GM23338 (cell line): ENCODE data around the gene APP. TPM values are rescaled to one million over a fixed set of nuclear protein-coding genes. Genes with fewer than 3 reads are reported as not detected.

ENCODE experiments used
- ATAC-seq: fragments of 200-7000 bp; cut with Tn5 transposase; 3 replicates; pipeline ENCODE4 v1.9.1; 2020
- DNase-seq: peaks from one replicate; pipeline ENCODE4 v3.0.0-alpha.2; 2015; ENCODE audit warnings: low spot score
- H2AFZ ChIP-seq: fragments of 200-600 bp; sonication (generic); 2 replicates; pipeline ENCODE4 v1.8.0; 2016; ENCODE audit warnings: antibody characterized with exemption, mild to moderate bottlenecking, moderate library complexity
- H3F3A ChIP-seq: fragments of 200-600 bp; sonication (generic); replicated peaks from 2 replicates; pipeline ENCODE4 v1.8.0; 2017; ENCODE audit warnings: antibody characterized with exemption, mixed run types, low read depth
- H3K27ac ChIP-seq: fragments of 200-600 bp; sonication (generic); 2 replicates; pipeline ENCODE4 v1.6.1; 2016; ENCODE audit warnings: low read depth
- H3K27me3 ChIP-seq: fragments of 200-600 bp; sonication (generic); 2 replicates; pipeline ENCODE4 v1.8.0; 2016; ENCODE audit warnings: mild to moderate bottlenecking, mixed run types, moderate library complexity; ENCODE audit not compliant: insufficient read depth
- H3K36me3 ChIP-seq: fragments of 200-600 bp; sonication (generic); 2 replicates; pipeline ENCODE4 v1.8.0; 2016; ENCODE audit warnings: mild to moderate bottlenecking; ENCODE audit not compliant: insufficient read depth
- H3K4me1 ChIP-seq: fragments of 200-600 bp; sonication (generic); 2 replicates; pipeline ENCODE4 v1.8.0; 2016; ENCODE audit warnings: mild to moderate bottlenecking, moderate library complexity; ENCODE audit not compliant: insufficient read depth
- H3K4me2 ChIP-seq: fragments of 200-600 bp; sonication (generic); 2 replicates; pipeline ENCODE4 v1.7.1; 2017; ENCODE audit warnings: mixed run types
- H3K4me3 ChIP-seq: fragments of 200-600 bp; sonication (generic); 2 replicates; pipeline ENCODE4 v1.6.1; 2016; ENCODE audit warnings: mixed run types
- H3K79me2 ChIP-seq: fragments of 200-600 bp; sonication (generic); replicated peaks from 2 replicates; pipeline ENCODE4 v1.8.0; 2017; ENCODE audit warnings: mild to moderate bottlenecking; ENCODE audit not compliant: insufficient read depth
- H3K9me2 ChIP-seq: fragments of 200-600 bp; sonication (generic); 2 replicates; pipeline ENCODE4 v1.8.0; 2017; ENCODE audit not compliant: insufficient read depth
- H4K20me1 ChIP-seq: fragments of 200-600 bp; sonication (generic); replicated peaks from 2 replicates; pipeline ENCODE4 v1.8.0; 2017; ENCODE audit warnings: mild to moderate bottlenecking; ENCODE audit not compliant: insufficient read depth
- H3K27ac Mint-ChIP-seq: 2 replicates; pipeline ENCODE4 v1.8.0; 2020; ENCODE audit warnings: inconsistent platforms, mild to moderate bottlenecking, moderate library complexity, mixed read lengths
- H3K27me3 Mint-ChIP-seq: 3 replicates; pipeline ENCODE4 v1.8.0; 2022; ENCODE audit warnings: low read depth, mild to moderate bottlenecking, moderate library complexity, mixed read lengths, inconsistent platforms; ENCODE audit not compliant: insufficient read depth, poor library complexity
- H3K36me3 Mint-ChIP-seq: 3 replicates; pipeline ENCODE4 v1.8.0; 2021; ENCODE audit warnings: low read depth, mild to moderate bottlenecking, inconsistent platforms, moderate library complexity, mixed read lengths
- H3K4me1 Mint-ChIP-seq: 3 replicates; pipeline ENCODE4 v1.8.0; 2020; ENCODE audit warnings: mild to moderate bottlenecking, inconsistent platforms, mixed read lengths
- H3K4me3 Mint-ChIP-seq: 3 replicates; pipeline ENCODE4 v1.8.0; 2021; ENCODE audit warnings: moderate library complexity, mild to moderate bottlenecking, inconsistent platforms, mixed read lengths
- H3K9me3 Mint-ChIP-seq: 3 replicates; pipeline ENCODE4 v1.8.0; 2020; ENCODE audit warnings: moderate library complexity, mild to moderate bottlenecking, inconsistent platforms, mixed read lengths
- CREB1 ChIP-seq: fragments of 250-450 bp; sonication (Bioruptor Pico); IDR thresholded peaks from 2 replicates; pipeline ENCODE4 v1.5.0; 2020; ENCODE audit warnings: low read depth, mild to moderate bottlenecking, moderate library complexity
- CTCF ChIP-seq, 2 experiments: fragments of 200-600 bp in 1 of 2; sonication (generic) in 1 of 2; conservative IDR thresholded peaks; 2 replicates each; pipeline versions ENCODE4 v1.5.1 to v1.6.1; 2016 to 2017; ENCODE audit warnings: antibody characterized with exemption in 2 of 2, low read depth in 2 of 2, mild to moderate bottlenecking in 2 of 2, moderate library complexity in 1 of 2
- ETS1 ChIP-seq: IDR thresholded peaks from 2 replicates; pipeline ENCODE4 v1.6.1; 2016; ENCODE audit warnings: antibody characterized with exemption
- EZH2 ChIP-seq: fragments of 200-600 bp; sonication (generic); IDR thresholded peaks from one replicate; pipeline ENCODE4 v1.8.0; 2017; ENCODE audit warnings: antibody characterized with exemption, mild to moderate bottlenecking, low read depth; ENCODE audit not compliant: unreplicated experiment
- EZH2phosphoT487 ChIP-seq: fragments of 200-600 bp; sonication (generic); IDR thresholded peaks from one replicate; pipeline ENCODE4 v1.8.1; 2018; ENCODE audit warnings: antibody characterized with exemption; ENCODE audit not compliant: unreplicated experiment
- JUNB ChIP-seq: IDR thresholded peaks from one replicate; pipeline ENCODE4 v1.6.1; 2016; ENCODE audit warnings: antibody characterized with exemption; ENCODE audit not compliant: unreplicated experiment
- NANOG ChIP-seq: IDR thresholded peaks from 2 replicates; pipeline ENCODE4 v1.6.1; 2016; ENCODE audit warnings: antibody characterized with exemption, borderline replicate concordance
- POLR2AphosphoS5 ChIP-seq: IDR thresholded peaks from 2 replicates; pipeline ENCODE4 v1.6.1; 2016; ENCODE audit warnings: antibody characterized with exemption, low read depth
- REST ChIP-seq: IDR thresholded peaks from one replicate; pipeline ENCODE4 v1.6.1; 2018; ENCODE audit warnings: antibody characterized with exemption; ENCODE audit not compliant: unreplicated experiment
- STAT1 ChIP-seq: IDR thresholded peaks from one replicate; pipeline ENCODE4 v1.6.1; 2016; ENCODE audit warnings: antibody characterized with exemption; ENCODE audit not compliant: unreplicated experiment
- ZNF114 ChIP-seq: fragments of 250-450 bp; sonication (Bioruptor Pico); IDR thresholded peaks from 2 replicates; pipeline ENCODE4 v1.5.0; 2020; ENCODE audit warnings: mild to moderate bottlenecking, moderate library complexity
- ZNF331 ChIP-seq: fragments of 250-450 bp; sonication (Bioruptor Pico); IDR thresholded peaks from 2 replicates; pipeline ENCODE4 v1.5.0; 2020; ENCODE audit warnings: low read depth, mild to moderate bottlenecking, moderate library complexity
- ZNF462 ChIP-seq: fragments of 250-450 bp; sonication (Bioruptor Pico); IDR thresholded peaks from 2 replicates; pipeline ENCODE4 v1.5.0; 2020; ENCODE audit warnings: mild to moderate bottlenecking, moderate library complexity
- polyA plus RNA-seq: library from polyadenylated mRNA; unstranded; fragments of >200 nt; fragmentation: Nextera tagmentation; extraction: Ambion mirVana; gene quantifications from 2 replicates; pipeline ENCODE4 v1.2.1, GENCODE V29; 2016
- total RNA-seq: library from RNA; depleted of rRNA; stranded (reverse); fragments of >200 nt; shearing (Covaris generic); gene quantifications from 2 replicates; pipeline ENCODE4 v1.2.3, GENCODE V29; 2014

APP gene
- total and polyA plus RNA-seq, 2 experiments from 2014 or later = 69.4 to 444 TPM

- Histone ChIP-seq H3K4me3 (no peak overlapping the region), H3F3A (no peaks in the 10 kb centered on the region), H3K9me2 (0 out of 2 replicates have a peak, but pooled peaks cover 18% of the 10 kb centered on the region), H3K27me3 (no peaks in the 10 kb centered on the region), H4K20me1 (no peaks in the 10 kb centered on the region), H3K4me1 (no peaks in the 10 kb centered on the region), H3K4me2 (no peak overlapping the region), H2AFZ (no peak overlapping the region), H3K27ac (no peak overlapping the region), H3K79me2 (no peaks in the 10 kb centered on the region), H3K36me3 (no peaks in the 10 kb centered on the region; the same call in 1 of the 2 replicates)
- Mint-ChIP-seq H3K36me3 (peaks cover 5% of the 10 kb centered on the region), H3K4me1 (no peaks in the 10 kb centered on the region), H3K27ac (no peak overlapping the region), H3K27me3 (no peaks in the 10 kb centered on the region), H3K9me3 (peaks cover 11% of the 10 kb centered on the region), H3K4me3 (no peak overlapping the region)
- DNase-seq = no peak
- no peak for ATAC-seq
- TF ChIP-seq CREB1 = no peak
- TF ChIP-seq REST = no peak
- TF ChIP-seq EZH2 = no peak
- TF ChIP-seq ZNF331 = no peak
- no peak for TF ChIP-seq ZNF462 (CRISPR knock-in tag)
- no peak for TF ChIP-seq NANOG
- no peak for TF ChIP-seq JUNB
- no peak for TF ChIP-seq STAT1
- TF ChIP-seq CTCF (conservative IDR thresholded peaks at IDR 0.05; ENCODE audit: low read depth in 2 of 2) = no peak
- no peak for TF ChIP-seq EZH2phosphoT487
- TF ChIP-seq ETS1 = no peak
- TF ChIP-seq ZNF114 = no peak
- TF ChIP-seq POLR2AphosphoS5 = no peak
Observed at GRCh38 chr21:25842925-25843324, 327.6 kb downstream of the APP start.
